IMR-90 (cell line): ENCODE results near the gene DCLK1. TPM values are rescaled to one million over a fixed set of nuclear protein-coding genes. Genes with fewer than 3 reads are reported as not detected.

Experiments
- ATAC-seq: fragments of 200-7000 bp; cut with Tn5 transposase; 2 replicates; pipeline ENCODE4 v1.9.1; 2020; ENCODE audit warnings: low read depth, mild to moderate bottlenecking, moderate library complexity
- BruUV-seq: library from RNA; stranded (reverse); fragments of 400-500 nt; replicated peaks from 2 replicates; lab custom pipeline; 2021; lab: Mats Ljungman, UMichigan
- CTCF ChIA-PET: fragments of 300-600 bp; formaldehyde crosslinking; extraction: SDS; loops from one replicate; lab custom pipeline; 2021; ENCODE audit warnings: antibody characterized with exemption; lab: Yijun Ruan, JAX
- POLR2A ChIA-PET: fragments of 300-600 bp; sonication (Branson Sonifier 250); formaldehyde crosslinking; loops from one replicate; lab custom pipeline; 2022; ENCODE audit warnings: antibody characterized with exemption; ENCODE audit not compliant: unreplicated experiment; lab: Charles Lee
- DNase-seq: peaks from one replicate; pipeline ENCODE4 v3.0.0; 2013
- H2AFZ ChIP-seq: replicated peaks from 2 replicates; pipeline ENCODE3; 2013; ENCODE audit warnings: low read length, mild to moderate bottlenecking; ENCODE audit not compliant: poor library complexity
- H2AK5ac ChIP-seq: 2 replicates; pipeline ENCODE4 v1.6.1; 2013; ENCODE audit warnings: low read depth, low read length, inconsistent platforms
- H2AK9ac ChIP-seq: replicated peaks from 2 replicates; pipeline ENCODE3; 2013; ENCODE audit warnings: mild to moderate bottlenecking, low read depth, low read length, moderate library complexity; ENCODE audit not compliant: poor library complexity
- H2BK120ac ChIP-seq: 2 replicates; pipeline ENCODE4 v1.6.1; 2013; ENCODE audit warnings: low read depth, low read length, inconsistent platforms
- H2BK15ac ChIP-seq: 3 replicates; pipeline ENCODE4 v1.6.1; 2013; ENCODE audit warnings: low read depth, low read length, inconsistent platforms
- H2BK20ac ChIP-seq: 2 replicates; pipeline ENCODE4 v1.6.1; 2013; ENCODE audit warnings: low read depth, mild to moderate bottlenecking, inconsistent platforms, low read length, moderate library complexity
- H2BK5ac ChIP-seq: 2 replicates; pipeline ENCODE4 v1.6.1; 2013; ENCODE audit warnings: mild to moderate bottlenecking, low read depth, low read length, inconsistent platforms; ENCODE audit not compliant: poor library complexity, severe bottlenecking
- H3K14ac ChIP-seq: replicated peaks from 2 replicates; pipeline ENCODE4 v1.6.1; 2013; ENCODE audit warnings: low read depth, low read length, inconsistent platforms
- H3K18ac ChIP-seq: 2 replicates; pipeline ENCODE4 v1.6.1; 2013; ENCODE audit warnings: low read depth, low read length, control low read depth
- H3K23ac ChIP-seq: 2 replicates; pipeline ENCODE4 v1.6.1; 2013; ENCODE audit warnings: low read depth, low read length, inconsistent platforms
- H3K27ac ChIP-seq: 2 replicates; pipeline ENCODE4 v1.5.1; 2013; ENCODE audit warnings: mild to moderate bottlenecking, control low read depth, low read length; ENCODE audit not compliant: insufficient read depth
- H3K27me3 ChIP-seq: 2 replicates; pipeline ENCODE4 v1.6.1; 2013; ENCODE audit warnings: low read length; ENCODE audit not compliant: control insufficient read depth, insufficient read depth
- H3K36me3 ChIP-seq: 2 replicates; pipeline ENCODE4 v1.6.1; 2013; ENCODE audit warnings: low read length, mixed read lengths; ENCODE audit not compliant: control insufficient read depth, insufficient read depth
- H3K4ac ChIP-seq: 2 replicates; pipeline ENCODE4 v1.6.1; 2013; ENCODE audit warnings: low read depth, low read length, inconsistent platforms
- H3K4me1 ChIP-seq: 2 replicates; pipeline ENCODE4 v1.6.1; 2013; ENCODE audit warnings: low read length, mixed read lengths; ENCODE audit not compliant: control insufficient read depth, insufficient read depth
- H3K4me2 ChIP-seq: 2 replicates; pipeline ENCODE4 v1.6.1; 2013; ENCODE audit warnings: low read depth, mild to moderate bottlenecking, control low read depth, low read length, moderate library complexity
- H3K4me3 ChIP-seq: 2 replicates; pipeline ENCODE4 v1.5.1; 2013; ENCODE audit warnings: low read depth, mild to moderate bottlenecking, control low read depth, low read length, moderate library complexity; ENCODE audit not compliant: insufficient read depth
- H3K56ac ChIP-seq: 2 replicates; pipeline ENCODE4 v1.6.1; 2013; ENCODE audit warnings: low read length, inconsistent platforms; ENCODE audit not compliant: insufficient read depth; ENCODE audit errors: extremely low read depth
- H3K79me1 ChIP-seq, 2 experiments: 2 replicates each; pipeline ENCODE4 v1.6.1; 2013; ENCODE audit warnings: low read length in 2 of 2, inconsistent platforms in 1 of 2, low read depth in 1 of 2
- H3K9ac ChIP-seq: 2 replicates; pipeline ENCODE4 v1.6.1; 2013; ENCODE audit warnings: low read depth, low read length, control low read depth
- H3K9me1 ChIP-seq: 2 replicates; pipeline ENCODE4 v1.6.1; 2013; ENCODE audit warnings: low read length, inconsistent platforms; ENCODE audit not compliant: insufficient read depth
- H3K9me3 ChIP-seq: 2 replicates; pipeline ENCODE4 v1.6.1; 2013; ENCODE audit warnings: low read length; ENCODE audit not compliant: control insufficient read depth, insufficient read depth
- H4K20me1 ChIP-seq: 2 replicates; pipeline ENCODE4 v1.6.1; 2013; ENCODE audit warnings: low read length, inconsistent platforms; ENCODE audit not compliant: insufficient read depth
- H4K5ac ChIP-seq: 2 replicates; pipeline ENCODE4 v1.6.1; 2013; ENCODE audit warnings: mild to moderate bottlenecking, low read depth, low read length, control low read depth
- H4K8ac ChIP-seq, 2 experiments: 2 replicates each; pipeline ENCODE4 v1.6.1; 2013; ENCODE audit warnings: low read depth in 2 of 2, low read length in 2 of 2, control low read depth in 1 of 2, inconsistent platforms in 1 of 2
- H4K91ac ChIP-seq: 2 replicates; pipeline ENCODE4 v1.6.1; 2013; ENCODE audit warnings: low read depth, low read length, inconsistent platforms; ENCODE audit not compliant: insufficient read depth
- FOS ChIP-seq: fragments of 150-350 bp; IDR thresholded peaks from 2 replicates; pipeline ENCODE4 v1.6.1; 2016; ENCODE audit warnings: low read depth, low read length
- MAZ ChIP-seq: IDR thresholded peaks from 2 replicates; pipeline ENCODE4 v1.6.1; 2012; ENCODE audit warnings: low read depth, mild to moderate bottlenecking, low read length, improper control_type of control experiment, moderate library complexity, borderline replicate concordance
- WGBS, 2 experiments: methylation state at CpG; one replicate each; pipeline versions ENCODE4 v1.1.5 to v1.1.7; 2013; ENCODE audit warnings: missing lambda C conversion rate in 2 of 2; ENCODE audit not compliant: insufficient read length in 1 of 2; ENCODE audit errors: extremely low coverage in 2 of 2; 5-methylcytosine and 5-hydroxymethylcytosine counted together
- dilution Hi-C: fragments of 300-500 bp; cut with HindIII; formaldehyde crosslinking; loops from one replicate; pipeline ENCODE4 v1.14.3; 2018; ENCODE audit warnings: low sequenced_read_pairs; ENCODE audit not compliant: unreplicated experiment
- in situ Hi-C: fragments of 300-500 bp; cut with MboI; formaldehyde crosslinking; loops from 3 replicates; pipeline ENCODE4 v1.14.3; 2019; ENCODE audit warnings: low sequenced_read_pairs, inconsistent platforms, mixed read lengths
- intact Hi-C: fragments of 100-400 bp; cut with micrococcal nuclease; formaldehyde crosslinking; loops from 2 replicates; pipeline ENCODE4 v1.10.0; 2022
- polyA plus RNA-seq, 3 experiments: library from polyadenylated mRNA; depleted of rRNA; stranded (reverse); fragments of >200 nt; gene quantifications; 2 replicates each; pipeline ENCODE4 v1.2.3, GENCODE V29; 2012; ENCODE audit warnings: low replicate concordance in 1 of 3
- total RNA-seq: library from RNA; depleted of rRNA; stranded (reverse); fragments of >200 nt; gene quantifications from 2 replicates; pipeline ENCODE4 v1.2.3, GENCODE V29; 2012

Gene DCLK1
- total and polyA plus RNA-seq, 2 of the 4 experiments (the other 2 are of a cell fraction): under 0.01 to 0.02 TPM

GRCh38 chr13:35744144-35744543 lies 387.0 kb downstream of the DCLK1 start:
- Histone ChIP-seq H3K4me2 (no peak overlapping the region), H3K14ac (no peak overlapping the region), H2AFZ (no peak overlapping the region), H4K91ac (no peak overlapping the region), H3K4me3 (no peak overlapping the region), H3K4ac (no peak overlapping the region), H2BK20ac (no peak overlapping the region), H3K23ac (no peak overlapping the region), H3K4me1 (no peaks in the 10 kb centered on the region), H2AK9ac (no peak overlapping the region), H3K36me3 (no peaks in the 10 kb centered on the region), H2BK120ac (no peak overlapping the region), H3K79me1 (no peaks in the 10 kb centered on the region), H3K56ac (no peak overlapping the region), H4K8ac (no peak overlapping the region), H3K9ac (no peak overlapping the region), H3K27ac (no peak overlapping the region), H3K9me3 (no peaks in the 10 kb centered on the region), H3K18ac (no peak overlapping the region), H2BK5ac (no peak overlapping the region), H3K27me3 (no peaks in the 10 kb centered on the region; the same call in 1 of the 2 replicates), H2BK15ac (no peak overlapping the region), H2AK5ac (no peak overlapping the region), H3K9me1 (no peaks in the 10 kb centered on the region), H4K20me1 (no peaks in the 10 kb centered on the region), H4K5ac (no peak overlapping the region)
- DNase-seq (no peak), ATAC-seq (no peak)
- TF ChIP-seq MAZ (no peak), FOS (no peak)
- in situ Hi-C loops (no loop called here), dilution Hi-C loops (no loop called here), intact Hi-C loops (no loop called here)
- ChIA-PET POLR2A (no interaction called here), CTCF (interaction anchor here (0.6 to 1.1 kb wide), 2 partner anchors 11 to 567 kb away, joined by 3 to 4 read pairs; no protein-coding TSS in a partner anchor)
- WGBS, 2 experiments: no CpG with 5 or more reads among the region's 2 CpGs
- BruUV-seq: no TSS peak
